GM18498 (cell line): ENCODE measurements around the gene RMRP.
A peak's percentile ranks its signal among the peaks of the same experiment; 100 is the strongest.
"Not testable (repeated sequence)": the region's sequence is repeated elsewhere in the genome, so short reads cannot be mapped to it uniquely, and the experiment has no call there.

Experiments
- ATAC-seq: cut with Tn5 transposase; IDR thresholded peaks from one replicate; pipeline ENCODE4 v1.9.1; 2021; ENCODE audit warnings: mild to moderate bottlenecking, moderate library complexity; ENCODE audit not compliant: unreplicated experiment

Gene RMRP

DNA sequence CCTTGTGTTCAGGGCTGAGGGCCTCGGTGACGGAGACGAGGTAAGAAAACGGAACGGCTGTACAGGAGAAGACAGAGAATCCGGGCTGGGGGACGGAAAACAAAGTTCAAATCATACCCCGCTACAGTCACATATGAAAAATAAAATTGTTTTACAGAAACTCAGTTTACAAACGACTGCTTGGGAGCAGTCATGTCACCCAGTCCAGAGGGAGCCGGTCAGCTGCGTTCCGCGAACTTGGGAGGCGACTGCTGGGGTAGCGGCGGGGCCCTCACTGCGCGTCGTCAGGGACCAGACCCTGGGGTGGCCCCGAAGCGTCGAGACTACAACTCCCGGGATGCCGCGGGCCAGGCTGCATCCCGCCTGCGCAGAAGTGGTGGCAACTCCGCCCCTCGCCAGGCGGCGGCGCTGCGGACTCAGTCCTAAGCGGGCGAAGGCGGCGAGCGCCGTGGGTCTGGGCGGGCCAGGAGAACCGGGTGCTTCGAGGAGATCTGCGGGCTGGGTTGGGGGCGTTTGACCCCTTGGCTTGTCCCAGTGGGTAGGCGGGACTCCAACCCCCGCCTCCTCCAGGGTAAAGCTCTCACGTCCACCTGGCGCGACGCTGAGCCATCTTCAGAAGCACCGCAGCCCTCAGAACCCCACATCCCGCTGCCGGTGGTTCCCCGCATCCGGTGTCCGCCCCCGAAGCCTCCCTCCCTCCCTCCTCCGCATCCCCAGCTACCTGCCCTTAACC, 11.1 kb downstream of the RMRP start:
- ATAC-seq = peak; percentile 91

DNA sequence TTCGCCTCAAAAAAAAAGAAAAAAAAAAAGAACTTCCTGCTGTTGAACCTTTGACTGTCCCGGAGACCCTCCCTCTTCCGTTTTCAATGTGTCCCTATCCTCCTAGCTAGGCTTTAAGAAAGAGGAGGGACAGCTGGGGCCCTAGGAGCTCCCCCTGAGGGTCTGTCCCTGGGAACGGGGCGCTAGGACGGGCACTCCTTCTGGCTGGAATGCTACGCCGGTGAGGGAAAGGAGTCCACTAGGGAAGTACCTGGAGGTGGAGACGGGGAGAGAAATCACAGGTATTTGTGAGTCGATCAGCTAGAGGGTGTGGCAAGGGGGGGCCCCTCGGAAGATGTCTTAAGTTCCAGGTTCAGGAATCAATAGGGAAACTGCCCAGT, 11.7 kb downstream of the RMRP start:
- no peak for ATAC-seq

DNA sequence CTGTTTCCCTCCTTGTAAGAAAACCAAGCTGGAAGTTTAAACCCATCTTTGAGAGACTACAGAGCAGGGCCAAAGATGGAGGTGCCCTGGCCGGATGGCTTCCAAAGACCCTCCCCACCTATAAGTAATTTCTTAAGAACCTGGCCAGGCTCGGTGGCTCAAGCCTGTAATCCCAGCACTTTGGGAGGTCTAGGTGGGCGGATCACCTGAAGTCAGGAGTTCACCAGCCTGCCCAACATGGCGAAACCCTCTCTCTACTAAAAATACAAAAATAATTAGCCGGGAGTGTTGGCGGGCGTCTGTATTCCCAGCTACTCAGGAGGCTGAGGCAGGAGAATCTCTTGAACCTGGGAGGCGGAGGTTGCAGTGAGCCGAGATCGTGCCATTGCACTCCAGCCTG, 12.1 kb downstream of the RMRP start:
- not testable (repeated sequence) for ATAC-seq

DNA sequence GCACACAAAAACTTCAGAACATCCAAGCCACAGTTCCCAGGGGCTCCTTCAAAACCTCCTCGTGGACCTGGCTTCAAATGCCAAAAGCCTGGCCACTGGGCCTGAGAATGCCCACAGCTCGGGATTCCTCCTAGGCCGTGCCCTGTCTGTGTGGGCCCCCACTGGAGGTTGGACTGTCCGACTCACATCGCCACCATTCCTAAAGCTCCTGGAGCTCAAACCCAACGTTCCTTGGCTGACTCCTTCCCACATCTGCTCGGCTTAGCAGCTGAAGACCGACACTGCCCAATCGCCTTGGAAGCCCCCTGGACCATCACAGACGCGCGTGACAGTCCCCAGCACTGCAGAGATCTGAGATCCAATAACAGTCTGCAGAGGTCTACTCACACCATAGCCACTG, 14.8 kb downstream of the RMRP start:
- ATAC-seq = no peak

DNA sequence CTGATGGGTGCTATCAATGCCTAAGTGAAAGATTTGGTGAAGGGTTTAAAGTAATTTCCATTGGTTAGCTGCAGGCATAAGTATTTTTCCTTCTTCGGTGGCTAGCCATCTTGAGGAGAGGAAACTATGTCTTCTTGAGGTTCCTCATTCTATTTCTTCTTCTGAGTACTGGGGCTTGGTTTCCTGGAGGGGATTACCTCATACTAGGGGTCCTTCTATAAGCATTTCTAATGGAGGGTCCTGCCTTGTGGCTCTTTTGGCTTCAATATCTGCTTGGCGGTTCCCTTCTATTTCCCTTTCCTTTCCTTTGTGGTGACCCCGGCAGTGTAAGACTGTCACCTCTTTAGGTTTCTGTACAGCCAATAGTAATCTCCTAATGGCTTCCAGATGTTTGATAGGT, 16.3 kb downstream of the RMRP start:
- not testable (repeated sequence) for ATAC-seq

DNA sequence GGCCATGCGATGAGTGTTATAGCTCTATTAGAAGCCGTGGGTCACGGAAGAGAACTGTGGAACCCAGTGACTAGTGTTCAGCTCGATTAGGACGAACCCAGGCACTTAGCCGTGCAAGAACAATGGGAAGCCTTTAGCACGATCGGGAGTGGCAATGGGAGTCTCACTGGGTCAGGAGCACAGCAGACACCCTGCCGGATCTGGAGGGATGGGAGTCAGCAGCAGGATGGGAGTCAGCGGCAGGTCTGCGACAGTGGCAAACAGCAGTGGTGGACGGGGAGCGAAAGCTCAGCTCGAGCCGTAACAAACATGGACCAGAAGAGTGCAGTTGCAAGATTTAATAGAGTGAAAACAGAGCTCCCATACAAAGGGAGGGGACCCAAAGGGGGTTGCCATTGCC, 17.4 kb downstream of the RMRP start:
- not testable (repeated sequence) for ATAC-seq

DNA sequence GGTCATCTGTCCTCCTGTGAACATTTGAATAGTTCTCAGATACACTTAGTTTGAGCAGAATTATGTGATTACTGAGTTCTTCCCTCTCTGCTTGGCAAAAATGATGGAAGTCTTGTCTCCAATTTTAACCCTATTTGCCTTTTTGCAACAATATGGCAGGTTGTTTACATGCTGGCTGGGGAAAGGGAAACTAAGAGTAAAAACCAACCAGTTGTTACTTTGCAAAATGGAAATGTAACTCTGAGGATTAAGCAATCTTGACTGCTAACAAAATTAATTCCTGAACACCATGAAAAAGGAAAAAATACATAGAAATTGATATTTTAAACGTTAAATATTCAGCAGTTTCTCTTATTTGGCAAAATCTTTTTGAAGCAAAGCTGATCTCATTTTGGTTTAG, 18.2 kb downstream of the RMRP start:
- ATAC-seq = no peak

DNA sequence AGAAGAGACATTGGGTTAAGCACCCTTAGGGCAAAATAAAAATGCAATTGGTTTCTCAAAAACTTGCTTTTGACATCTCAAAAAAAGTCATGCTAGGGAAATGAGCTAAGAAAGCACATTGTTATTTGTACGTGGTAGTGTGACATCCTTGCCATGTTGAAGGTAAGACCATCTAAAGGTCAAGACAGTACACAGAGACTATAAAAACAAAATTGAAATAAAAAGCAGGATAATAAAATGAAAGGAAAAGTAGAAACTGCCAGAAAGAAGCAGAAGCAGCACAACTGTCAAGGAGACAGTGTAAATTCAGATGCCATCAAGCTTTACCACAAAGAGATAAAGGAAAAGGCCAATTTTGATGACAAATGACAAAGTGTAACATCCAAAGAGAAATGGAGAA, 18.6 kb downstream of the RMRP start:
- not testable (repeated sequence) for ATAC-seq

DNA sequence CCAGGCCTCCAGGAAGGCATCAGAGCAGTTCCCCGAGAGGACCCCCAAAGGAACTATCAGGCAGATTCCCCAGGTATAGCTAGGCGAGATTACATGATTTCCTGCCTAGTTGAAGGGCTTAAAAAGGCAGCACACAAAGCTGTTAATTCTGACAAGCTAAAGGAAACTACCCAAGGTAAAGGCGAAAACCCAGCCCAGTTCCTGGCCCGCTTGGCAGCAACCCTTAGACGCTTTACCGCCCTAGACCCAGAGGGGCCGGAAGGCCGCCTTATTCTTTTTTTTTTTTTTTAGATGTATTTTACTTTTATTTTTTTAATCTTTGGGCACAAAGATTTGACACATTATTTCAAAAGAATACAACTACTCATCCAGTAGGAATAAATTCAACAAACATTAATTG, 19.1 kb downstream of the RMRP start:
- not testable (repeated sequence) for ATAC-seq

DNA sequence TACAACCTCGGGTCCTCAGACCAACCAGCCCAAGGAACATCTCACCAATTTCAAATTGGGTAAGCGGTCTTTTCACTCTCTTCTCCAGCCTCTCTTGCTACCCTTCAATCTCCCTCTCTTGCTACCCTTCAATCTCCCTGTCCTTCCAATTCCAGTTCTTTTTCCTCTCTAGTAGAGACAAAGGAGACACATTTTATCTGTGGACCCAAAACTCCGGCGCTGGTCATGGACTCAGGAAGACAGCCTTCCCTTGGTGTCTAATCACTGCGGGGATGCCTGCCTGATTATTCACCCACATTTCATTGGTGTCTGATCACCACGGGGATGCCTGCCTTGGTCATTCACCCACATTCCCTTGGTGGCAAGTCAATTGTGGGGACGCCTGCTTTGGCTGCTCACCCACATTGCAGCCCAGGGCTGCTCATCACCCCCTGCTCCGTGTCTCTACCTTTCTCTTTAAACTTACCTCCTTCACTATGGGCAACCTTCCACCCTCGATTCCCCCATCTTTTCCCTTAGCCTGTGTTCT, 20.3 kb downstream of the RMRP start:
- ATAC-seq = not testable (repeated sequence)

DNA sequence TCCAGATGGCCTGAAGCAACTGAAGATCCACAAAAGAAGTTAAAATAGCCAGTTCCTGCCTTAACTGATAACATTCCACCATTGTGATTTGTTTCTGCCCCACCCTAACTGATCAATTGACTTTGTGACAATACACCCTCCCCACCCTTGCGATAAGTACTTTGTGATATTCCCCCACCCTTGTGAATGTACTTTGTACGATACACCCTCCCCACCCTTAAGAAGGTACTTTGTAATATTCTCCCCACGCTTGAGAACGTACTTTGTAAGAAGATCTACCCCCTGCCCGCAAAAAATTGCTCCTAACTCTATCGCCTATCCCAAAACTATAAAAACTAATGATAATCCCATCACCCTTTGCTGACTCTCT, 21.0 kb downstream of the RMRP start:
- not testable (repeated sequence) for ATAC-seq

DNA sequence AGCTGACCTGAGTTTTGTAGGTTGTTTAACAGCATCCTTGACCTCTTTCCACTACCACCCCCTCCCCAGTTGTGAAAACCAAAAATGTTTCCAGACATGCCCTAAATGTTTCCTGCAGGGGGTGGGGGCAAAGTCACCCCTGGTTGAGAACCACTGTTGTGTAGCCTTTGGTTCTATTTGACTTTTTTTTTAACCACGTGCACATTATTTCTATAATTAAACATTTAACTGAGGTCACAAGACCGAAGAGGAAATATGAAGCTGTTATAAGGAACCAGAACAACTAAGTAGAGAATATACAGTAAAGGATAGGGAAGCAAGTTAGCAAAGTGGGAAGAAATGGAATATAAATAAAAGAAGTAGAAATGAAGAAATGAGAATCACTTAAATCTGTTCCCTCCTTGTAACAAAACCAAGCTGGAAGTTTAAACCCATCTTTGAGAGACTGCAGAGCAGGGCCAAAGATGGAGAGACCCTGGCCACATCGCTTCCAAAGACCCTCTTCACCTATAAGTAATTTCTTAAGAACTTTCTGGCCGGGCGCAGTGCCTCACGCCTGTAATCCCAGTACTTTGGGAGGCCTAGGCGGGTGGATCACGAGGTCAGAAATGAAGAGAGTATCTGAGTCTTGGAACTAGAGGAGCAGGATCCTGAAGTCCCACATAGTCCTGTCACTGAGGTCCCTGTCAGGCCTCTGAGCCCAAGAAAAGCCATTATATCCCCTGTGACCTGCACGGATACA, 21.5 kb downstream of the RMRP start:
- no peak for ATAC-seq

DNA sequence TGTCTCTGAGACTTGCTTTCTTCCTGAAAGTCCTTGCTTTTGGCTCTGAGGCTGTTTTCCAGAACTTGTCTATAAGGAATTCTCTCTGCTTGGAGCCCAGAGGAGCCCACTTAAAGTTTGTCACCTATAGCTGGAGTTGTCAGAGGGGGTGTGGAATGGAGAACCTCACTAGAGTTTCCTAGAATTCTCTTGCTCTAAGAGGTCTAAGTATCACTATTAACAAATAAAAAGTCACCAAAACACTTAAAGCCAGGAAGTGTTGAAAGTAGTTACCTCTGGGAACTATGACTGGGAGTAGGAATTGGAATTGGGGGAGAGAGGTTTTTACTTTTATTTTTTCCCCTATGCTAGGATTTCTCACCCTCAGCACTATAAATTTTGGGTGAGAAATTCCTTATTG, 22.1 kb downstream of the RMRP start:
- ATAC-seq = no peak

DNA sequence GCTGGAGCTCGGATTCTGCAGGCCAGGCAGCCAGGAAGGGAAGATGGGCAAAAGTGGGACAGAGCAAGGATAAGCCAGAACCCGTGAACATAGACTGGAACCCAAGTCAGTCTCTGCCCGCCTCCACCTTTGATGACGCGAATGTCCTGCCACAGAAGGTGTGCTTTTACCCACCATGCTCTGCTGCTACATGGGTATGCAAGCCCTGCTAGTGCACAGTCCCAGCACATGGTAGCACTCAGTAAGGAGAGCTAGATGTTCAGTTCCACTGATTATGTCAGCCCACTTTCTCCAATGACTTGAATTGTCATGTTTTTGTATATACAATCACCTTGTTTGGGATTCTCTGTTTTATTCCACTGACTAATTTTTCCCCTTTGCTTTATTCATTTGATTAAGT, 28.2 kb downstream of the RMRP start:
- no peak for ATAC-seq

DNA sequence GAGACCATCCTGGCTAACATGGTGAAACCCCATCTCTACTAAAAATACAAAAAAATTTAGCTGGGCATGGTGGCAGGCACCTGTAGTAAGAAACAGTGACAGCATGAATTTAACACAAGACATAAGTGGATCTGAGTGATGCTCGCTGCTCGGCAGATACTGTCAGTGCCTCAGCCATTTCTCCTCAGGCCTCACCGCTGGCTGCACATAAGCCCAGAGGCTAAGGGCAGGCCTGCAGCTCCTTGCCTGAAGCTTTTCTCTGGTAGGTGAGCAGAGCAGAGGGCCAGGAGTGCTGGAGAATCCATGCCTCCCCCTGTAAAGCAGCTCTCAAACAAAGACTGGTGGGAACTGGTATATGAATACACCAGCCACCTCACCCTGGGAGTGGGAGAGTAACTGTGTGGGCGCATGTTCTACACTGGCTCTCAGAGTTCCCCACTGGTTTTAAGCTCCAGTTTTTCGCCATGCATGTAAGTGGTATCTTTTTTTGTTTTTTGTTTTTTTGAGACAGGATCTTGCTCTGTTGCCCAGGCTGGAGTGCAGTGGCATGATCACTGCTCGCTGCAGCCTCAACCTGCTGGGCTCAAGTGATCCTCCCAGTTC, 29.3 kb downstream of the RMRP start:
- no peak for ATAC-seq

DNA sequence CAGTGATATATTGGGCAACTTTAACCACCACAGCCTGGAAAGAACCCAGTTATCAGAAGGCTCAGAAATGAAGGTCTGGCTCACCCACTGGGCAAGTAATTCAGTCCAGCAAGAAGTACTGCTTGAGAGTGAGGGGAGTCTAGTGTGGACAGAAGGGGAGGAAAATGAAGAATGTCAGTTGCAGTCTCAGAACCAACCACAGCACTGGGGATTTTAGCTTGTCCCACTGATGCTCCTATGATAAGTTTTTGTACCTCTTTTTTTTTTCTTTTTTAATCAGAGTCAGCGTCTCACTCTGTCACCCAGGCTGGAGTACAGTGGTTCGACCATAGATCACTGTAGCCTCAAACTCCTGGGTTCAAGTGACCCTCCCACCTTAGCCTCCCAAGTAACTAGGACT, 30.2 kb downstream of the RMRP start:
- ATAC-seq = no peak

DNA sequence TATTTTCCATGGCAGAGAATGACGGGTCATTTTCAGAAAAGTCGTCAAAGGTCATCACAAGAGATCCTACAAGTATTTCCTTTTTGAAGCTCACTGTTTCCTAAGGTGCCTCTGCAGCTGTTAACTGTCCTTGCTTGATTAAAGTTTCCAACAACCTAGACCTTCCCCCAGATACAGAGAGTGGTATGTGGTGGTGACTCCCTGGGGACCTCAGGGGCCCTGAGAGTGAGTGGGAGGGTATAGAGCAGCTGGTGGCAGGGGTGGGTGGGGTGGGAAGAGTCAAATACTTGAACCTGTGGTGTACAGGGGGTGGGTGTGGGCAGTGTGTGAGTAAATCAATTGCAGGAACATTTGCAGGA, 38.0 kb downstream of the RMRP start:
- peak; percentile 56 for ATAC-seq

DNA sequence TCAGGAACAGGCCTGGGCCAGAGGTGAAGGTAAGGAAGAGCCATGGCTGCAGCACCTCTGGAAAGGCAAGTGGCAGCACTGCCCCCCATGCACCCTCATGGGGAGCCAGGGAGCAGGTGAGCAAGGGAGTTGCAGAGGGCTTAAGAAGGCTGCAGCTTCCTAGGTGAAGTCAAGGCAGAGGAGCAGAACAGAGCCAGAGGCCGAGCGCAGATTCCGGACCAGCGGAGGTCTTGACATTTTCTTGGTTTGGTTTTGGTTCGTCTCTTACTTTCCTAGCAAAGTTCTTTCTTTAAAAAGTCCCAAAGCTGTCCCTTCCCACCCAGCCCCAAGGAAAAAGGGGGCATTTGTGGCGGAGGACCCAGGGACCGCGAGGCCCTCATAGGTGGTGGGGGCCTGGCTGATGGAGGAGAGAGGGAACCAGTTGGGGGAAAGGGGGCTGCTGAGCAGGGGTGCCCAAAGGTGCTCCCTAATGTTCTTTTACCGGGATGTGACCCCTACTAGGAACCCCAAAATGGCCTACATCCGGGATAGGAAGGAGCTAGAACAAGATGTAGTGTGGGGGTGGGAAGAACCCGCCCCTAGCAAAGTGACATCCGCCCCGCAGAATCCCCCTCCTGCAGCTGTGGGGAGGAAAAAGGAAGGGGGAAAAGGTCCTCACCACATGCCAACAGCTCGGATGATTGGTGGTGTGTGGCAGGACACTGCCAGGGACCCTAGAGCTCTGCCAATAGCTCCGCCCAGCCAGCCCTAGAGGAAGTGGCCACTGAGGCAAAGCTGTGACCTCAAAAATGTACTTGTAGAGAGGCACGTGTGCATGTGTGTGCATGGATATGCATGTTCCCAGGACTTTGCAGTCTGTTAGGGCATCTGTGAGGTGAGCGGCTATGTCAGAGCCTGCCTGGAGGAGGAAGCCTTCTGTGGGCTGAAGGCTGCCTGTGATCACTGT, 38.7 kb downstream of the RMRP start:
- peak; percentile 49 for ATAC-seq

DNA sequence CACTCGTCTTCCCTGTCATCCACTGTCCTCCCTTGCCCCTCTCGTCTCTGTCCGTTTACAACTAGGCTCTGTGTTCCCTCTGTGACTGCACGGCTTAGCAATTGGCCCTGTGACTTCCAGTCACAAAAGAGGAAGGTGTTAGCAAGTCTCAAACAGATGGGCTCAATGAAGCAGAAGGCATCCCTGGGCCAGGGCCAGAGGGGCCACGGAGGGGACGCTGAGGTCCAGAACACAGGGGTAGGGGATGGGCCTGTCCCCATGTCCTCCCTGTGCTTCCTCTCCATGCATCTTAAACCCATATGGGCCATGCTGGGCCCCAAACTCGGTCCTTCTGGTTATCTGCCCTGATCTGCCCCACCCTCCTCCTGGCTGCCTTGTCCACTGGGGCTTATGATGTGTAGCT, 39.5 kb downstream of the RMRP start, which contains the start of gene CD72:
Gene CD72, minus strand, starts transcription at position 89 of the 403 bp plus-strand sequence. CDS start 110 bp downstream, outside the sequence.
- no peak for ATAC-seq

DNA sequence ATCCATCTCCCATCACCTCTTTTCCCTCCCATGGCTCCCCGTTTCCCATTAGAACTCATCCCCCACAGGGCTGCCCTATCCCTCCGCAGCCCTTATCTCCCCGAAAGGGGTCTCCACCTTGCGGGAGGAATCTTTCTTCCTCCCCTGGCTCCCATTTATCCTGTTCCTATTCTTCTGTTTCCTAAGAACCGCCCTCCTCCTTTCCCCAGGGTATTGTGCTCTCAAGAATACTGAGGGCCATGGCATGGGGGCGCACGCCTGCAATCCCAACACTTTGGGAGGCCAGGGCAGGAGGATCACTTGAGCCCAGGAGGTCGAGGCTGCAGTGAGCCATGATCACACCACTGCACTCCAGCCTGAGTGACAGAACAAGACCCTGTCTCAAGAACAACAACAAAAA, 40.3 kb downstream of the RMRP start:
- ATAC-seq = no peak
